ENCODE data around the gene KIAA0040. TPM values are rescaled to one million over a fixed set of nuclear protein-coding genes. Genes with fewer than 3 reads are reported as not detected.

KIAA0040 gene
- total RNA-seq, 1 donor from 2014 or later = 38.5 TPM

GRCh38 chr1:175209493-175209921 is 16.9 kb upstream of the KIAA0040 start:
- no peak for DNase-seq (ENCODE audit: extremely low spot score in 2 of 2)
- H3K4me1 ChIP-seq = no peaks in the 10 kb centered on the region

GRCh38 chr1:175208773-175209492 is 16.4 kb upstream of the KIAA0040 start:
- intact Hi-C loops (cut with DNase I) = no loop called here
- H3K4me1 ChIP-seq = no peaks in the 10 kb centered on the region
- no peaks in the 10 kb centered on the region for H3K27me3 ChIP-seq
- no peak overlapping the region for H3K27ac ChIP-seq
- no peak overlapping the region for H3K4me3 ChIP-seq
- DNase-seq (ENCODE audit: extremely low spot score in 2 of 2) = no peak
- TF ChIP-seq CTCF (IDR thresholded peaks at IDR 0.05) = no peak
- no peak for TF ChIP-seq POLR2AphosphoS5 (IDR thresholded peaks at IDR 0.05; ENCODE audit: insufficient read depth in 1 of 2, low read depth in 1 of 2)
- TF ChIP-seq POLR2A (IDR thresholded peaks at IDR 0.05) = no peak
- no peaks in the 10 kb centered on the region for H3K36me3 ChIP-seq
- H3K9me3 ChIP-seq = no peaks in the 10 kb centered on the region

More at GRCh38 chr1:175209493-175209921, 16.9 kb upstream of the KIAA0040 start:
- H3K36me3 ChIP-seq = no peaks in the 10 kb centered on the region
- intact Hi-C loops (cut with DNase I) = no loop called here
- H3K9me3 ChIP-seq = no peaks in the 10 kb centered on the region
- no peak overlapping the region for H3K27ac ChIP-seq
- no peaks in the 10 kb centered on the region for H3K27me3 ChIP-seq
- H3K4me3 ChIP-seq = no peak overlapping the region
- no peak for TF ChIP-seq CTCF (IDR thresholded peaks at IDR 0.05)
- no peak for TF ChIP-seq POLR2A (IDR thresholded peaks at IDR 0.05)
- TF ChIP-seq POLR2AphosphoS5 (IDR thresholded peaks at IDR 0.05; ENCODE audit: insufficient read depth in 1 of 2, low read depth in 1 of 2) = no peak

GRCh38 chr1:175207971-175208370 is 15.4 kb upstream of the KIAA0040 start:
- no peaks in the 10 kb centered on the region for H3K4me1 ChIP-seq
- no peak overlapping the region for H3K27ac ChIP-seq
- intact Hi-C loops (cut with DNase I) = no loop called here
- DNase-seq (ENCODE audit: extremely low spot score in 2 of 2) = no peak
- H3K9me3 ChIP-seq = no peaks in the 10 kb centered on the region
- no peaks in the 10 kb centered on the region for H3K27me3 ChIP-seq
- no peak for TF ChIP-seq CTCF (IDR thresholded peaks at IDR 0.05)
- TF ChIP-seq POLR2AphosphoS5 (IDR thresholded peaks at IDR 0.05; ENCODE audit: insufficient read depth in 1 of 2, low read depth in 1 of 2) = no peak
- TF ChIP-seq POLR2A (IDR thresholded peaks at IDR 0.05) = no peak
- H3K36me3 ChIP-seq = no peaks in the 10 kb centered on the region
- no peak overlapping the region for H3K4me3 ChIP-seq

GRCh38 chr1:175206687-175207086 is 14.1 kb upstream of the KIAA0040 start:
- Histone ChIP-seq H3K36me3 (no peaks in the 10 kb centered on the region), H3K27me3 (no peaks in the 10 kb centered on the region), H3K4me1 (peaks cover 2% of the 10 kb centered on the region), H3K4me3 (no peak overlapping the region), H3K27ac (no peak overlapping the region), H3K9me3 (no peaks in the 10 kb centered on the region)
- intact Hi-C loops (cut with DNase I) = no loop called here
- TF ChIP-seq POLR2AphosphoS5 (IDR thresholded peaks at IDR 0.05; ENCODE audit: insufficient read depth in 1 of 2, low read depth in 1 of 2) = no peak
- no peak for TF ChIP-seq POLR2A (IDR thresholded peaks at IDR 0.05)
- no peak for TF ChIP-seq CTCF (IDR thresholded peaks at IDR 0.05)
- no peak for DNase-seq (ENCODE audit: extremely low spot score in 2 of 2)

- Histone ChIP-seq H3K36me3 (no peaks in the 10 kb centered on the region), H3K4me1 (peaks cover 24% of the 10 kb centered on the region), H3K9me3 (no peaks in the 10 kb centered on the region), H3K4me3 (no peak overlapping the region), H3K27ac (no peak overlapping the region), H3K27me3 (no peaks in the 10 kb centered on the region)
- no peak for DNase-seq (ENCODE audit: extremely low spot score in 2 of 2)
- intact Hi-C loops (cut with DNase I) = no loop called here
- no peak for TF ChIP-seq CTCF (IDR thresholded peaks at IDR 0.05)
- no peak for TF ChIP-seq POLR2A (IDR thresholded peaks at IDR 0.05)
- no peak for TF ChIP-seq POLR2AphosphoS5 (IDR thresholded peaks at IDR 0.05; ENCODE audit: insufficient read depth in 1 of 2, low read depth in 1 of 2)
Observed at GRCh38 chr1:175204330-175204729, 11.8 kb upstream of the KIAA0040 start.
